GM23338 (cell line): ENCODE results near the gene SLC13A4. TPM values are rescaled to one million over a fixed set of nuclear protein-coding genes. Genes with fewer than 3 reads are reported as not detected.

Experiments used
- ATAC-seq: fragments of 200-7000 bp; cut with Tn5 transposase; 3 replicates; pipeline ENCODE4 v1.9.1; 2020
- DNase-seq: peaks from one replicate; pipeline ENCODE4 v3.0.0-alpha.2; 2015; ENCODE audit warnings: low spot score
- H2AFZ ChIP-seq: fragments of 200-600 bp; sonication (generic); 2 replicates; pipeline ENCODE4 v1.8.0; 2016; ENCODE audit warnings: antibody characterized with exemption, mild to moderate bottlenecking, moderate library complexity
- H3F3A ChIP-seq: fragments of 200-600 bp; sonication (generic); replicated peaks from 2 replicates; pipeline ENCODE4 v1.8.0; 2017; ENCODE audit warnings: antibody characterized with exemption, mixed run types, low read depth
- H3K27ac ChIP-seq: fragments of 200-600 bp; sonication (generic); 2 replicates; pipeline ENCODE4 v1.6.1; 2016; ENCODE audit warnings: low read depth
- H3K27me3 ChIP-seq: fragments of 200-600 bp; sonication (generic); 2 replicates; pipeline ENCODE4 v1.8.0; 2016; ENCODE audit warnings: mild to moderate bottlenecking, mixed run types, moderate library complexity; ENCODE audit not compliant: insufficient read depth
- H3K36me3 ChIP-seq: fragments of 200-600 bp; sonication (generic); 2 replicates; pipeline ENCODE4 v1.8.0; 2016; ENCODE audit warnings: mild to moderate bottlenecking; ENCODE audit not compliant: insufficient read depth
- H3K4me1 ChIP-seq: fragments of 200-600 bp; sonication (generic); 2 replicates; pipeline ENCODE4 v1.8.0; 2016; ENCODE audit warnings: mild to moderate bottlenecking, moderate library complexity; ENCODE audit not compliant: insufficient read depth
- H3K4me2 ChIP-seq: fragments of 200-600 bp; sonication (generic); 2 replicates; pipeline ENCODE4 v1.7.1; 2017; ENCODE audit warnings: mixed run types
- H3K4me3 ChIP-seq: fragments of 200-600 bp; sonication (generic); 2 replicates; pipeline ENCODE4 v1.6.1; 2016; ENCODE audit warnings: mixed run types
- H3K79me2 ChIP-seq: fragments of 200-600 bp; sonication (generic); replicated peaks from 2 replicates; pipeline ENCODE4 v1.8.0; 2017; ENCODE audit warnings: mild to moderate bottlenecking; ENCODE audit not compliant: insufficient read depth
- H3K9me2 ChIP-seq: fragments of 200-600 bp; sonication (generic); 2 replicates; pipeline ENCODE4 v1.8.0; 2017; ENCODE audit not compliant: insufficient read depth
- H4K20me1 ChIP-seq: fragments of 200-600 bp; sonication (generic); replicated peaks from 2 replicates; pipeline ENCODE4 v1.8.0; 2017; ENCODE audit warnings: mild to moderate bottlenecking; ENCODE audit not compliant: insufficient read depth
- H3K27ac Mint-ChIP-seq: 2 replicates; pipeline ENCODE4 v1.8.0; 2020; ENCODE audit warnings: inconsistent platforms, mild to moderate bottlenecking, moderate library complexity, mixed read lengths
- H3K27me3 Mint-ChIP-seq: 3 replicates; pipeline ENCODE4 v1.8.0; 2022; ENCODE audit warnings: low read depth, mild to moderate bottlenecking, moderate library complexity, mixed read lengths, inconsistent platforms; ENCODE audit not compliant: insufficient read depth, poor library complexity
- H3K36me3 Mint-ChIP-seq: 3 replicates; pipeline ENCODE4 v1.8.0; 2021; ENCODE audit warnings: low read depth, mild to moderate bottlenecking, inconsistent platforms, moderate library complexity, mixed read lengths
- H3K4me1 Mint-ChIP-seq: 3 replicates; pipeline ENCODE4 v1.8.0; 2020; ENCODE audit warnings: mild to moderate bottlenecking, inconsistent platforms, mixed read lengths
- H3K4me3 Mint-ChIP-seq: 3 replicates; pipeline ENCODE4 v1.8.0; 2021; ENCODE audit warnings: moderate library complexity, mild to moderate bottlenecking, inconsistent platforms, mixed read lengths
- H3K9me3 Mint-ChIP-seq: 3 replicates; pipeline ENCODE4 v1.8.0; 2020; ENCODE audit warnings: moderate library complexity, mild to moderate bottlenecking, inconsistent platforms, mixed read lengths
- CREB1 ChIP-seq: fragments of 250-450 bp; sonication (Bioruptor Pico); IDR thresholded peaks from 2 replicates; pipeline ENCODE4 v1.5.0; 2020; ENCODE audit warnings: low read depth, mild to moderate bottlenecking, moderate library complexity
- CTCF ChIP-seq, 2 experiments: fragments of 200-600 bp in 1 of 2; sonication (generic) in 1 of 2; conservative IDR thresholded peaks; 2 replicates each; pipeline versions ENCODE4 v1.5.1 to v1.6.1; 2016 to 2017; ENCODE audit warnings: antibody characterized with exemption in 2 of 2, low read depth in 2 of 2, mild to moderate bottlenecking in 2 of 2, moderate library complexity in 1 of 2
- ETS1 ChIP-seq: IDR thresholded peaks from 2 replicates; pipeline ENCODE4 v1.6.1; 2016; ENCODE audit warnings: antibody characterized with exemption
- EZH2 ChIP-seq: fragments of 200-600 bp; sonication (generic); IDR thresholded peaks from one replicate; pipeline ENCODE4 v1.8.0; 2017; ENCODE audit warnings: antibody characterized with exemption, mild to moderate bottlenecking, low read depth; ENCODE audit not compliant: unreplicated experiment
- EZH2phosphoT487 ChIP-seq: fragments of 200-600 bp; sonication (generic); IDR thresholded peaks from one replicate; pipeline ENCODE4 v1.8.1; 2018; ENCODE audit warnings: antibody characterized with exemption; ENCODE audit not compliant: unreplicated experiment
- JUNB ChIP-seq: IDR thresholded peaks from one replicate; pipeline ENCODE4 v1.6.1; 2016; ENCODE audit warnings: antibody characterized with exemption; ENCODE audit not compliant: unreplicated experiment
- NANOG ChIP-seq: IDR thresholded peaks from 2 replicates; pipeline ENCODE4 v1.6.1; 2016; ENCODE audit warnings: antibody characterized with exemption, borderline replicate concordance
- POLR2AphosphoS5 ChIP-seq: IDR thresholded peaks from 2 replicates; pipeline ENCODE4 v1.6.1; 2016; ENCODE audit warnings: antibody characterized with exemption, low read depth
- REST ChIP-seq: IDR thresholded peaks from one replicate; pipeline ENCODE4 v1.6.1; 2018; ENCODE audit warnings: antibody characterized with exemption; ENCODE audit not compliant: unreplicated experiment
- STAT1 ChIP-seq: IDR thresholded peaks from one replicate; pipeline ENCODE4 v1.6.1; 2016; ENCODE audit warnings: antibody characterized with exemption; ENCODE audit not compliant: unreplicated experiment
- ZNF114 ChIP-seq: fragments of 250-450 bp; sonication (Bioruptor Pico); IDR thresholded peaks from 2 replicates; pipeline ENCODE4 v1.5.0; 2020; ENCODE audit warnings: mild to moderate bottlenecking, moderate library complexity
- ZNF331 ChIP-seq: fragments of 250-450 bp; sonication (Bioruptor Pico); IDR thresholded peaks from 2 replicates; pipeline ENCODE4 v1.5.0; 2020; ENCODE audit warnings: low read depth, mild to moderate bottlenecking, moderate library complexity
- ZNF462 ChIP-seq: fragments of 250-450 bp; sonication (Bioruptor Pico); IDR thresholded peaks from 2 replicates; pipeline ENCODE4 v1.5.0; 2020; ENCODE audit warnings: mild to moderate bottlenecking, moderate library complexity
- polyA plus RNA-seq: library from polyadenylated mRNA; unstranded; fragments of >200 nt; fragmentation: Nextera tagmentation; extraction: Ambion mirVana; gene quantifications from 2 replicates; pipeline ENCODE4 v1.2.1, GENCODE V29; 2016
- total RNA-seq: library from RNA; depleted of rRNA; stranded (reverse); fragments of >200 nt; shearing (Covaris generic); gene quantifications from 2 replicates; pipeline ENCODE4 v1.2.3, GENCODE V29; 2014

The SLC13A4 gene
- total and polyA plus RNA-seq, 2 experiments from 2014 or later, result 1.7 to 2.3 TPM

- peaks cover 27% of the 10 kb centered on the region for H3K4me1 Mint-ChIP-seq
- H3K36me3 Mint-ChIP-seq, result peaks cover 19% of the 10 kb centered on the region
- ATAC-seq, result no peak
Observed at GRCh38 chr7:135755351-135755753, 27.4 kb upstream of the SLC13A4 start.

More at GRCh38 chr7:135755351-135755753, 27.4 kb upstream of the SLC13A4 start:
- no peaks in the 10 kb centered on the region for H3K79me2 ChIP-seq
- H2AFZ ChIP-seq, result 0 out of 2 replicates have a peak overlapping the region, but pooled peaks have one; percentile 28
- H3K4me1 ChIP-seq, result peaks cover 13% of the 10 kb centered on the region; the same call in 1 of the 2 replicates
- H3K27me3 Mint-ChIP-seq, result peaks cover 5% of the 10 kb centered on the region
- no peaks in the 10 kb centered on the region for H3K36me3 ChIP-seq
- TF ChIP-seq EZH2phosphoT487 (no peak), ZNF114 (CRISPR knock-in tag) (no peak), ZNF462 (CRISPR knock-in tag) (no peak), POLR2AphosphoS5 (no peak), CREB1 (CRISPR knock-in tag) (no peak), ETS1 (no peak), EZH2 (no peak), STAT1 (no peak), REST (no peak), ZNF331 (CRISPR knock-in tag) (no peak), JUNB (no peak), CTCF (conservative IDR thresholded peaks at IDR 0.05; ENCODE audit: low read depth in 2 of 2) (no peak), NANOG (no peak)
- H3K4me3 ChIP-seq, result no peak overlapping the region
- no peak for DNase-seq
- peaks cover 11% of the 10 kb centered on the region for H3K9me2 ChIP-seq
- no peak overlapping the region for H3K27ac ChIP-seq
- H3K9me3 Mint-ChIP-seq, result peaks cover 7% of the 10 kb centered on the region
- no peak overlapping the region for H3K4me3 Mint-ChIP-seq
- no peak overlapping the region for H3K4me2 ChIP-seq
- no peaks in the 10 kb centered on the region for H3F3A ChIP-seq
- no peaks in the 10 kb centered on the region for H4K20me1 ChIP-seq
- H3K27ac Mint-ChIP-seq, result no peak overlapping the region
- no peaks in the 10 kb centered on the region for H3K27me3 ChIP-seq
